Stimulated activated CD8-positive, alpha-beta memory T cell treated with anti-CD3 and anti-CD28 coated beads, Interleukin-12 subunit alpha, Interleukin-12 subunit beta, amount 100 ng/mL, for 1 hour (primary cell): ENCODE measurements around the gene CNGA4.

Experiments
- DNase-seq: peaks from one replicate; pipeline ENCODE4 v3.0.0-alpha.2; 2020; ENCODE audit warnings: low read depth

Gene CNGA4, protein sequence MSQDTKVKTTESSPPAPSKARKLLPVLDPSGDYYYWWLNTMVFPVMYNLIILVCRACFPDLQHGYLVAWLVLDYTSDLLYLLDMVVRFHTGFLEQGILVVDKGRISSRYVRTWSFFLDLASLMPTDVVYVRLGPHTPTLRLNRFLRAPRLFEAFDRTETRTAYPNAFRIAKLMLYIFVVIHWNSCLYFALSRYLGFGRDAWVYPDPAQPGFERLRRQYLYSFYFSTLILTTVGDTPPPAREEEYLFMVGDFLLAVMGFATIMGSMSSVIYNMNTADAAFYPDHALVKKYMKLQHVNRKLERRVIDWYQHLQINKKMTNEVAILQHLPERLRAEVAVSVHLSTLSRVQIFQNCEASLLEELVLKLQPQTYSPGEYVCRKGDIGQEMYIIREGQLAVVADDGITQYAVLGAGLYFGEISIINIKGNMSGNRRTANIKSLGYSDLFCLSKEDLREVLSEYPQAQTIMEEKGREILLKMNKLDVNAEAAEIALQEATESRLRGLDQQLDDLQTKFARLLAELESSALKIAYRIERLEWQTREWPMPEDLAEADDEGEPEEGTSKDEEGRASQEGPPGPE

GRCh38 chr11:6238902-6239301 is at the start of gene CNGA4:
CNGA4 (plus strand) TSS chr11:6239089; CDS start chr11:6239207, 118 bp downstream.
- DNase-seq: no peak

GRCh38 chr11:6191742-6192141 is 47.1 kb upstream of the CNGA4 start:
- DNase-seq: no peak

DNA sequence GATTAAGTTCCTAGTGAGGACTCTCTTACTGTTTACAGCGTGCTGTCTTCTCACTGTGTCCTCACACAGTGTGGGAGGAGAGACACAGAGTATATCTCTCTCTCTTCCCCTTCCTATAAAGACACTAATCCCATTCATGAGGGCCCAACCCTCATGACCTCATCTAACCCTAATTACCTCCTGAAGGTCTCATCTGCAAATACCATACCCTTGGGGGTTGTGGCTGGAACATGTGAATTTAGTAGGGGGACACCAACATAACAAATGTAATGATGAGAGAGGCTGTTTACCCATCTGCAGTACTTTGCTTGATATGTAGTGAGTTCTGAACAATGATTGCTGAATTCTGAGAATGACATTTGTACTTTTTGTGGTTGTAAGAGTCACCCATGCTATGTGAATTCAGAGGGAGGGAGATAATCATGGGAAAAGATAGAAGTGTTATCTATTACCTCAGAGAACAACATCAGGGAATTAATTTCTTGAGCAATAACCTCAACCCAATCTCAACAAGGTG is 44.8 kb upstream of the CNGA4 start:
- no peak for DNase-seq

GRCh38 chr11:6196396-6196795 is 42.5 kb upstream of the CNGA4 start:
- DNase-seq: no peak

DNA sequence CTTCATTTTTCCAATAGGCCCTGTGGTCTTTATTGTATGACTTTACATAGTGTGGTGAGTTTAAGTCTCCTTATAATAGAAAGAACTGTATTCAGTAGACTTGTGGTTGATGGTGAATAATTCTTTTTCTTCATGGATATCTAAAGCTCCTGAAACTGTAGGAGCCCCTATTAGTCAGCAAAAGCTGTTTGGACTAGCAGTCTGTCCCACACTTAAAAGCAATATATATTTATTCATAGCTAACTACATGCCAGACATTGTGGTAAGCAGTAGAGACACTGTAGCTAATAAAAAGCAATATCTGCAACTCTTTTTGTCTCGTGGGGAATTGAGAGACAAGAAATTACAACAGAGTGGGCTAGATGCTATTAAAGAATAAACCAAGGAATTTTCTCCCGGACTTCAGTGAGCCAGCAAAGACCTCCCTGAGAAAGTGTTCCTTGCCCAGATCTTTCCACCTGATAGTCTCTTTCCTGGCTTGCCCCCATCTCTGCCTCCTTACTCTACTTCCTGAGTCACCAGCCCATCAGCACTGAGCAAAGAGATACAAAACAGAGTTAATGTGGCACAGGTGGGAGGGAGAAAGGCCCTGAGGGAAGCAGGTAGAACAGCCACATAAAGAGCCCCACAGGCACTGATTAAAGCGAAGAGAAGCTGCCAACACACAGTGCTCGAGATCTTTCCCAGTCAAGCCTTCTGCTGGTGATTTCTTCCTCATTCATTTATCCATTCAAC is 41.3 kb upstream of the CNGA4 start:
- no peak for DNase-seq

DNA sequence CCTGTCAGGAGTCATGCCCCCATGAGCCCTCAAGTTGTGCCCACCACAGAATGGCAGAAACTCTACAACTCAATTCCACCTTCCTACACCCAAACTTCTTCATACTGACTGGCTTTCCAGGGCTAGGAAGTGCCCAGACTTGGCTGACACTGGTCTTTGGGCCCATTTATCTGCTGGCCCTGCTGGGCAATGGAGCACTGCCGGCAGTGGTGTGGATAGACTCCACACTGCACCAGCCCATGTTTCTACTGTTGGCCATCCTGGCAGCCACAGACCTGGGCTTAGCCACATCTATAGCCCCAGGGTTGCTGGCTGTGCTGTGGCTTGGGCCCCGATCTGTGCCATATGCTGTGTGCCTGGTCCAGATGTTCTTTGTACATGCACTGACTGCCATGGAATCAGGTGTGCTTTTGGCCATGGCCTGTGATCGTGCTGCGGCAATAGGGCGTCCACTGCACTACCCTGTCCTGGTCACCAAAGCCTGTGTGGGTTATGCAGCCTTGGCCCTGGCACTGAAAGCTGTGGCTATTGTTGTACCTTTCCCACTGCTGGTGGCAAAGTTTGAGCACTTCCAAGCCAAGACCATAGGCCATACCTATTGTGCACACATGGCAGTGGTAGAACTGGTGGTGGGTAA is 39.6 kb upstream of the CNGA4 start, which contains the start of gene OR52W1:
Gene OR52W1, plus strand, starts transcription at position 51 of the 637 bp plus-strand sequence. Its CDS starts 0 bp downstream, at position 51.
- DNase-seq: no peak

DNA sequence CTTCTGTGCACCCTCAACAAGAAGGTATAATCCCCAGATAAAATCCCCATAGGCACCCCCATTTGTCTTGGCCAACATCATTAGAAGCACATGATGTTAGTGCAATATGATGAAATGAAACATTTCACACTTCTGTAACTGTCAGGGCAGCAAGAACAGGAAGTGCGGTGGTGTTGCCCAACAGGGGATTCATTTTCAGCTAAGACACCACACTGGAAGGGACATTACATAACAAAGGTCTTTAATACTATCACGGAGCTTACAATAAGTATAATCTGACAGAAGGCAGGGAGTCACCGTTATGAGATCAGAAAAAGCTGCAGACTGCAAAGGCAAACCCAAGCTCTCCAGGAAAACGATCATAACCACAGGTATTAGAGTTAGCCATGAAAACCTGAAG is 37.9 kb upstream of the CNGA4 start:
- no peak for DNase-seq

DNA sequence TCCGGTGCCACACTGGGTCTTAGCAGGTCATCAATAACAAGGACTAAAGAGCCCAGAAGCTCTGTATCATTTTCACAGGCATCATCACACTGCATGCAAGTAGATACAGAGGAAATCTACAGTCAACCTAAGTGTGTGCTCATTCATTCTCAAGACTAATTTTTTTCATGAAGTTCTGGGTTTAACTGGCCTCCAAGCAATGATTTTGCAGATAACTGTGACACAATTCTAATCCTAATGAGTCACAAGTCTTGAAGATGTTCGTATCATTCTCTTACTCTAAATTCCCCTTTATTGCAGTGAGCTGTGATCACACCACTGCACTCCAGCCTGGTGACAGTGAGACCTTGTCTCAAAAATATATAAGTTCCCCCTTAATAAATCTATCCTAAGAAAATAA is 37.4 kb upstream of the CNGA4 start:
- DNase-seq: no peak

DNA sequence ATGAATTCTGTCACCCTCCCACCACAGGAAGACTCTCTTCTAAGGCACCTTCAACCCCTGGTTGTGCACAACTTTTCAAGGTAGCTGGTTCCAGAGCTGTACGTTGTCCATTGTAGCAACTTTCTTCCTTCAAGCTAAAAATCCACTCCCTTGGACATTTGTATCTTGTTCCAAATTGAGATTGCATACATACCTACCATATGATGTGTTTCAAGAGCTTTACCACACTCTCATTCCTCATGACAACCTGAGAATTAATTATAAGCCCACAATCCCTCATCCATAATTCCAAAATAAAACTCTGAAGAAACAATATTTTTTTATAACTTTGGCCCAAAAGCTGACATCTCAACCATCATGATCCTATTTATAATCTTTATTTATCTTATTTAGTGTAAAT is 36.8 kb upstream of the CNGA4 start:
- no peak for DNase-seq

- DNase-seq: no peak
These were observed 35.6 kb upstream of the CNGA4 start for GRCh38 chr11:6203327-6203726.

DNA sequence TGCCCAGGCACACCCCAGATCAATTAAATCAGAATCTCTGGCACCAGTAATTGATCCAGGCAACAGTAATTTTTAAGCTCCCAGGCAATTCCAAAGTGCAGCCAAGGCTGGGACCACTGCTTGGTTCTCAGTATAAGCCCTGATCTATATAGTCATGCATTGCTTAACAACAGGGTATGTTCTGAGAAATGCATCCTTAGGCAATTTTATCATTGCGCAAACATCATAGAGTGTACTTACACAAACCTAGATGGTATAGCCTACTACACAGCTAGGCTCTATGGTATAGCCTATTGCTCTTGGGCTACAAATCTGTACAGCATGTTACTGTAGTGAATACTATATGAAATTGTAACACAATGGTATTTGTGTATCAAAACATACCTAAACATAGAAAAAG is 34.2 kb upstream of the CNGA4 start:
- DNase-seq: no peak

DNA sequence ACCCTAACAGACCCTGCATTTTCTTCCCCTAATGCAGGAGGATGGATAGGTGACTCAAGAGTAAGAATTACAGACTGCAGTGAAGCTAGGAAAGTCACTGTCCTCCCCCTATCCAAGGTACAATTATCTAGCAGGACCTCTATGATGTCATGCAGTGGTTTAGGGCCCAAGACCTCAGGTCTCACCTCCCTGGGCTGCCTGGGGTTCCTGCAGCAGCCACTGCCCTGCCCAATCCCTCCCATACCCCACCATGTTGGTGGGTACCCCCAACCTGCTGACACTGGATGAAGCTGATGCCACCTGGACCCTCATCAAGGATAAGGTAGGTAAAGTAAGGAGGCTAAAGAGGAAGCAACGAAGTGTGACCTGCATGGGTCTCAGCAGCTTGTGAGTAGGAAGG is 33.5 kb upstream of the CNGA4 start, which contains the start of gene C11orf42:
Gene C11orf42, plus strand, starts transcription at position 192 of the 400 bp plus-strand sequence. Its CDS starts 59 bp downstream, at position 251.
- DNase-seq: no peak

DNA sequence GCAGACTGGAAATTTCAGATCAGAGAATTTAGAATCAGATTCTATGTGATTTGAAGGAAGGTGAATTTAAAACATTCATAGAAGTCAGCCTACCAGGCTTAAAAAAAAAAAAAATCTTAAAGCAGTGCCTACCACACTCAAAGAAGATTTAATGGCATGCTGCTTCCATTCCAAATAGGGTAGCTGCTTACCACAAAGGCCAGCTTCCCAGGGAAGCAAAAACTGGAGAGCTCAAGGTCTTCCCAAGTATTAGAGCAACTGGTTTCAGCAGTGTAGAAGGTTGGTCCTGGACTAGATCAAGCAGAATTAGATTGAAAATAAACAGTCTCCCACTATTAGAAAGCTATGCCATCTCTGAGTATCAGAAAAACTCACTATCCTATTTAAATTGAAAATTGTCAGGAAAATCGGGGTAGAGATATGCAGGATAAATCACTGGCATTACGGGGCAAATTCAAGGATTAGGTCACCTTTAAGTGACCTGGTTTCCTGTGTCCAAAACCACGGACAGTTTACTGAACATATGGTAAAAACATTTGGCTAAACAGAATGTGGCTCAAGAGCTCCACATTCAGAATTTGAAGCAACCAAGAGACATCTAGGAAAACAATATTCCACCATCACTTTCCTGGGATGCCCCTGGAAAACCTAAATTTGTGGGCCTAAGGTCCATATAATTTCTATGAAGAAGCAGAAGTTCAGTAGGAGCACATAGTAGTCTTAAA is 32.3 kb upstream of the CNGA4 start:
- no peak for DNase-seq

- DNase-seq: no peak
These were observed 29.1 kb upstream of the CNGA4 start for GRCh38 chr11:6209801-6210200.

- DNase-seq: no peak
These were observed 28.5 kb upstream of the CNGA4 start for GRCh38 chr11:6210274-6210955.

DNA sequence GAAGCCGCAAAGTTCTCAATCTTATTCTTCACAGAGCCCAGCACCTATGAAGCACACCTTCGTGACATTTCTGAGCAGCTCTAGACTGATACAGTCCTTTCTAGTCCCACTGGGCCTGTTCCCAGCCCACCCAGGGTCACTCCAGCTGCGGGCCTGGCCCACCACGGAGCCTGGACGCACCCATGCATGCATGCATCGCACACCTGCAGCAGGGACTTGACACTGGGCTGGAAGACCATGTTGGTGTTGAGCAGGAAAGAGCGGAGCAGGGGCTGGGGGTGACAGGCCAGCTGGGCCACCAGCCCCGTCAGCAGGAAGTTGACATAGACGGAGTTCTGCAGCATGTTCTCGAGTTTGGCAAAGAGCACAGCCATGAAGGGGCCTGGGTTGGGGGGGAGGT is 24.4 kb upstream of the CNGA4 start:
- DNase-seq: no peak

GRCh38 chr11:6216501-6216900 is 22.4 kb upstream of the CNGA4 start:
- DNase-seq: no peak

DNA sequence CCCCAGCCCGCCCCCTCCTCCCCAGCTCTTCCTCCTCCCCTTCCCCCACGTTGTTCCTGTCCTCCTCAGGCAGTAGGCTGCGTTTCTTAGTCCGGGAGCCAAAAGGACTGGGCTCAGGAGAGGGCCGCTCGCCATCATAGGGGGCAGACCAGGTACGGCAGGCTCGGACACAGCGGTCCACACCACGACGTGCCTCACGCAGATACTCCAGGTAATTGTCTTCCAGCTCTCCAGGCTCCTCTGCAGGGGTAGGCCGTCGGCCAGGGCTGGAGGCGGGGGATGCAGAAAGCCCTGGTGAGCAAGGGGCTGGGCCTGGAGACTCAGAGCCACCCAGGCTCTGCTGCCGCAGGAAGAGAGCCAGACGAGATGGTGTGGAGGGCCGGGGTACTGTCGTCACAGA is 21.2 kb upstream of the CNGA4 start:
- no peak for DNase-seq

DNA sequence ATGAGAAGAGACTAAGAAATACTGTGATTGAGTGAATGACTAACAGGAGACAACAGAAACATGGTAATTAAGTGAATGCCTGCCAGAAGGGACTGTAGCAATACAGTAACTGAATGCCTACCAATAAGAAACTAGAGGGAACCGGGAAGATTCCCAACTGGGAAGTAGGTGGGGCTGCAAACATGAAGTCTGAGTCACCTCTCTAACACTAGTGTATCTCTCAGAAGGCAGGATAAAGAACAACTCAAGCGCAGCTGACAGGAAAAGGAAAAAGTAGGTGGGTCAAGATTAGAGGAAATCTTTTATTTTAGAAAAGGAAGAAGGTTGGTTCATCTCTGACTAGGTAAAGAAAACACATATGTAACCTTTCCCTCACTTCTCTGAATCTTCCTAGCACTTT is 19.5 kb upstream of the CNGA4 start:
- DNase-seq: no peak

DNA sequence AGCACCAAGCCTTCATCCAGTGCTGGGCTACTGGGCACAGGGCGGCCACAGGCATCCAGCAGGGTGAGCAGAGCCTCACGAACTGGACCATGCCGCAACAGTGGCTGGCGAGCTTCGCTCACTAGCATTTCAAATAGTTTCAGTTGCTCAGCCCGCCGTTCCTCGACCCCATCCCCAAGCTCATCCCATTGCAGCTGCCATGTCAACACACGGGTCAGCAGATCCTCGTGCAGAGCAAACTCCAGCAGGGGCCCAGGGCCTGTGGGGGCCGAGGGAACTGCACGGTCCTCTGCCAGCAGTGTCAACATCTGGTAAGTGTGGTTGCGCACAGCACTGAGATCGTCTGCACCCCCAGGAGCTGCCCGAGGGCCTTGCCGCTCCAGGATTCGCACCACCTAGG is 15.0 kb upstream of the CNGA4 start:
- no peak for DNase-seq

GRCh38 chr11:6224421-6224820 is 14.5 kb upstream of the CNGA4 start:
- DNase-seq: no peak
